ENCODE results near the gene KLHL4.
A peak's percentile ranks its signal among the peaks of the same experiment; 100 is the strongest.

KLHL4 gene

DNA sequence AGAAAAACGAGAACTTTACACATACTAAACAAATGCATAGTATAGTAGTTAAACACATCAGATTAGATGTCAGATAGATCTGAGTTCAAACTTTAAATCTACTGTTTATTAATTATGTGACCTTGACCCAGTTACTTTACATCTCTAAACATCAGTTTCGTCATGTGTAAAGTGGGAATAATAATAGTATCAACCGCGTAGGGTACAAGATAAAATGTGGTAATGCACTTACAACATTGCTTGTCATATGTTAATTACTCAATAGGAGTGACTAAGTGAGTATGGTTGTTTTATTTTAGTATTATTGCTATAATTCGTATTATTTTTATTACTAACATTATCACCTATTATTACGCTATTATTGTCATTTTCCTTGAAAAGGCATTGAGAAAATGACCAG, 144.2 kb downstream of the KLHL4 start:
- Histone ChIP-seq H3K4me3 (ENCODE audit: low read length) (no peak overlapping the region), H3K9me2 (replicated peaks; ENCODE audit: insufficient read depth, low read length) (no peaks in the 10 kb centered on the region), H2AFZ (ENCODE audit: low read length) (no peak overlapping the region), H3K4me1 (ENCODE audit: low read length) (no peaks in the 10 kb centered on the region), H3K79me2 (ENCODE audit: low read length) (no peaks in the 10 kb centered on the region), H4K20me1 (ENCODE audit: insufficient read depth, low read length) (no peaks in the 10 kb centered on the region), H3K27ac (ENCODE audit: low read length) (no peak overlapping the region), H3K9ac (ENCODE audit: low read length) (no peak overlapping the region), H3F3A (ENCODE audit: insufficient read depth, low read length) (no peaks in the 10 kb centered on the region), H3K9me3 (replicated peaks; ENCODE audit: insufficient read depth, low read length) (no peaks in the 10 kb centered on the region), H3K27me3 (replicated peaks; ENCODE audit: insufficient read depth, low read length) (no peaks in the 10 kb centered on the region), H3K4me2 (ENCODE audit: low read depth, low read length) (no peak overlapping the region), H3K36me3 (replicated peaks; ENCODE audit: insufficient read depth, low read length) (no peaks in the 10 kb centered on the region)
- DNase-seq, result no peak
- TF ChIP-seq, protein P1, sequence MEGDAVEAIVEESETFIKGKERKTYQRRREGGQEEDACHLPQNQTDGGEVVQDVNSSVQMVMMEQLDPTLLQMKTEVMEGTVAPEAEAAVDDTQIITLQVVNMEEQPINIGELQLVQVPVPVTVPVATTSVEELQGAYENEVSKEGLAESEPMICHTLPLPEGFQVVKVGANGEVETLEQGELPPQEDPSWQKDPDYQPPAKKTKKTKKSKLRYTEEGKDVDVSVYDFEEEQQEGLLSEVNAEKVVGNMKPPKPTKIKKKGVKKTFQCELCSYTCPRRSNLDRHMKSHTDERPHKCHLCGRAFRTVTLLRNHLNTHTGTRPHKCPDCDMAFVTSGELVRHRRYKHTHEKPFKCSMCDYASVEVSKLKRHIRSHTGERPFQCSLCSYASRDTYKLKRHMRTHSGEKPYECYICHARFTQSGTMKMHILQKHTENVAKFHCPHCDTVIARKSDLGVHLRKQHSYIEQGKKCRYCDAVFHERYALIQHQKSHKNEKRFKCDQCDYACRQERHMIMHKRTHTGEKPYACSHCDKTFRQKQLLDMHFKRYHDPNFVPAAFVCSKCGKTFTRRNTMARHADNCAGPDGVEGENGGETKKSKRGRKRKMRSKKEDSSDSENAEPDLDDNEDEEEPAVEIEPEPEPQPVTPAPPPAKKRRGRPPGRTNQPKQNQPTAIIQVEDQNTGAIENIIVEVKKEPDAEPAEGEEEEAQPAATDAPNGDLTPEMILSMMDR (IDR thresholded peaks at IDR 0.05; ENCODE audit: low read length), result no peak
- TF ChIP-seq EZH2phosphoT487 (IDR thresholded peaks at IDR 0.05; ENCODE audit: low read length) (no peak), EZH2 (optimal IDR thresholded peaks at IDR 0.05; ENCODE audit: low read depth, low read length) (no peak)

DNA sequence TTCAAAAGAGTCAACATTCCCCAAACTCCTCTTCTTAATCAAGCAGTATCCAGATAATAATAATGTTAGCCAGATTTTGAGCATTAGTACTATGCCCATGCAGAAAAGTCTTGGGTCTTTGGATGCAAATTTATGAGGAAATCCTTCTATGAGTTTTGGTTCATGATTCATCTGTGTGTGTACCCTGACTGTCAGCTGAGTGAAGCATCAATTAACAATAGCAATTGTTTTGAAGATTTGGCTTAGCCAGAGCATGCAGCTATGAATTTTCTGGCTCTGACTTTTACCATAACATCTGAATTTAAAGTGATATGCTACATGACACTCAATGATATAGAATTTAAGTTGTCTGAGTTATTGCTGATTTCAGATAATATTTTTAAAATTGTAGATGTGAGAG, 145.8 kb downstream of the KLHL4 start:
- no peaks in the 10 kb centered on the region for H3F3A ChIP-seq (ENCODE audit: insufficient read depth, low read length)
- TF ChIP-seq, protein P1 (IDR thresholded peaks at IDR 0.05; ENCODE audit: low read length), result no peak
- no peak for TF ChIP-seq EZH2 (optimal IDR thresholded peaks at IDR 0.05; ENCODE audit: low read depth, low read length)
- H3K27ac ChIP-seq (ENCODE audit: low read length), result no peak overlapping the region
- H3K36me3 ChIP-seq (replicated peaks; ENCODE audit: insufficient read depth, low read length), result no peaks in the 10 kb centered on the region
- no peak overlapping the region for H3K9ac ChIP-seq (ENCODE audit: low read length)
- DNase-seq, result no peak
- no peaks in the 10 kb centered on the region for H3K9me2 ChIP-seq (replicated peaks; ENCODE audit: insufficient read depth, low read length)
- H2AFZ ChIP-seq (ENCODE audit: low read length), result no peak overlapping the region
- no peak overlapping the region for H3K4me3 ChIP-seq (ENCODE audit: low read length)
- no peaks in the 10 kb centered on the region for H3K9me3 ChIP-seq (replicated peaks; ENCODE audit: insufficient read depth, low read length)
- no peaks in the 10 kb centered on the region for H3K4me1 ChIP-seq (ENCODE audit: low read length)
- no peaks in the 10 kb centered on the region for H4K20me1 ChIP-seq (ENCODE audit: insufficient read depth, low read length)
- no peaks in the 10 kb centered on the region for H3K27me3 ChIP-seq (replicated peaks; ENCODE audit: insufficient read depth, low read length)
- H3K4me2 ChIP-seq (ENCODE audit: low read depth, low read length), result no peak overlapping the region
- H3K79me2 ChIP-seq (ENCODE audit: low read length), result no peaks in the 10 kb centered on the region

- no peak overlapping the region for H2AFZ ChIP-seq (ENCODE audit: low read length)
- no peak overlapping the region for H3K4me3 ChIP-seq (ENCODE audit: low read length)
- no peaks in the 10 kb centered on the region for H3K9me3 ChIP-seq (replicated peaks; ENCODE audit: insufficient read depth, low read length)
- no peaks in the 10 kb centered on the region for H3K9me2 ChIP-seq (replicated peaks; ENCODE audit: insufficient read depth, low read length)
- no peak overlapping the region for H3K4me2 ChIP-seq (ENCODE audit: low read depth, low read length)
- H3K27me3 ChIP-seq (replicated peaks; ENCODE audit: insufficient read depth, low read length), result no peaks in the 10 kb centered on the region
- H3K27ac ChIP-seq (ENCODE audit: low read length), result no peak overlapping the region
- no peak overlapping the region for H3K9ac ChIP-seq (ENCODE audit: low read length)
- TF ChIP-seq EZH2phosphoT487 (IDR thresholded peaks at IDR 0.05; ENCODE audit: low read length) (no peak), EZH2 (optimal IDR thresholded peaks at IDR 0.05; ENCODE audit: low read depth, low read length) (no peak)
- TF ChIP-seq, protein P1 (IDR thresholded peaks at IDR 0.05; ENCODE audit: low read length), result peak; percentile 55
- no peaks in the 10 kb centered on the region for H3F3A ChIP-seq (ENCODE audit: insufficient read depth, low read length)
- H3K36me3 ChIP-seq (replicated peaks; ENCODE audit: insufficient read depth, low read length), result no peaks in the 10 kb centered on the region
- no peaks in the 10 kb centered on the region for H4K20me1 ChIP-seq (ENCODE audit: insufficient read depth, low read length)
- H3K4me1 ChIP-seq (ENCODE audit: low read length), result no peaks in the 10 kb centered on the region
- H3K79me2 ChIP-seq (ENCODE audit: low read length), result no peaks in the 10 kb centered on the region
- peak; percentile 55 for DNase-seq
These were observed 146.8 kb downstream of the KLHL4 start for GRCh38 chrX:87664381-87664780.
